ENCODE measurements around the gene CHKA.
A peak's percentile ranks its signal among the peaks of the same experiment; 100 is the strongest.

CHKA gene

DNA sequence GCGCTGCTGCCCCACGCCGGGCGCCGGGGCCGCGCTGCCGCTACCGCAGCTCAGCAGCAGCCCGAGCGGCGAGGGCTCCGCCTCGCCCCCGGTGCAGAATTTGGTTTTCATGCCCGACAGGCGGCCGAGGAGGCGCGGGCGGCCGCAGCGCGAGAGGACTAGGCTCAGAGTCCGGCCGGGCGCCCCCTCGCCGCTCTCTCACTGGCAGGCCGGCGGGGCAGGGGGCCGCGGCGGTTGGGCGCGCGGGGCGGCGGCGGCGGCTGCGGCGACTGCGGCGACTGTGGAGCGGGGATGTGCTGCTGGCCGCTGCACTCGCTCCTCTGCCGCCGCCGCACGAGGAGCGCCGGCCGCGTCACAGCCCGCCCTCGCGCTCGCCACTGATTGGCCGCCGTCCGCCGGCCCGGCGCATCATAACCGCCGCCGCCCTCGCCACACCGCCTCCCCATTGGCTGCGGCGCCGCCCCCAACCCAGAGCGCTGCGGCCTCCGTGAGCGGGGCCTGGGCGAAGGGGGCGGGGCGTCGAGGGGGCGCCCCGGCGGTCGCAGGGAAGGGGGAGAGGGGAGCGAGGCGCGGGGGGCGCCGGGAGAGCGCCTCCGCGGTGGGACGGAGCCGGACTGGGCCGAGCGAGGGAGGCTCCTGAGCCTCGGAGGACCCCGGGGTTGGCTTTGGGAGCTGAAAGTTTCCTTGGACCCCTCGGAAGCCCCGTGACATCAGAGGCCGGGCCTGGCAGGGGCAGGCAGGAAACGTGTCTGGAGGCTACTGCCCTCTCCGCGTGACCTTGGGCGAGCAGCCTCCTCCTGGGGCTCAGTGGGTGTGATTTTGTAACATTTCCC is at the start of gene CHKA:
Gene CHKA, minus strand, starts transcription at position 322 of the 833 bp plus-strand sequence. Its CDS starts 211 bp downstream, at position 111.
- DNase-seq = peak; percentile 88

DNA sequence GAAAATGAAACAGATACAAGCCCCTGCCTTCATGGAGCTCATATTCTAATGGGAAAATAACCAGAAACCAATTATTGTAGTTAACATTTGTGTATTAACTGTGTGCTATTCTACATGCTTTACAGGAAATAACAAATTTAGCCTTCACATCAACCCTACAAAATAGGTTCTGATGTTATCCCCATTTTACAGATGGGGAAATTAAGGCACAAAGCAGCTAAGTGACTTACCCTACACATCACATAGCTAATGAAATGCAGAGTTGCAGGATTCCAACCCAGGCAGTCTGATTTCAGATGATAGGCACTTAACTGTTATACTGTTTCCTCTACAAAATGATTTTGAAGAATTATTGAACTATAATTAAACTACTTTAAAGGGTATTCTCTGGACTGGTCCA is 48.3 kb upstream of the CHKA start:
- DNase-seq = no peak

DNA sequence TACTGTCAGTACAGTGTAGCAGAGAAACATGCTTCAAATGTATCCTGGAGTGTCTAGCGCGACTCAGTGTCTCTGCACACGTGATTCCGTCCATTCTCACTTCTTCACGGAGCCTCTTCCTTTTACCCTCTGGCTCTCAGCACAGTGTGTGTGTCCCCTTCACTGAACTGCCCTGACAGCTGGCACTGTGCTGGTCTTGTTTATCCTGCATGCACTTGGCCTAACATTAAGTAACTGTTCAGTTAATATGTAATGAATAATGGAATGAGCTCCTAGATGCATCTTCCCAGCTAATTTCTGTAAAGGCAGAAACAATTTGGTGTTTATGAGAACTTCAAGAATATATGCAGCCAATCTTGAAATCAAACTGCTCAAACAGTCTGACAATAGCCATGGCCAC is 47.5 kb upstream of the CHKA start:
- no peak for DNase-seq

DNA sequence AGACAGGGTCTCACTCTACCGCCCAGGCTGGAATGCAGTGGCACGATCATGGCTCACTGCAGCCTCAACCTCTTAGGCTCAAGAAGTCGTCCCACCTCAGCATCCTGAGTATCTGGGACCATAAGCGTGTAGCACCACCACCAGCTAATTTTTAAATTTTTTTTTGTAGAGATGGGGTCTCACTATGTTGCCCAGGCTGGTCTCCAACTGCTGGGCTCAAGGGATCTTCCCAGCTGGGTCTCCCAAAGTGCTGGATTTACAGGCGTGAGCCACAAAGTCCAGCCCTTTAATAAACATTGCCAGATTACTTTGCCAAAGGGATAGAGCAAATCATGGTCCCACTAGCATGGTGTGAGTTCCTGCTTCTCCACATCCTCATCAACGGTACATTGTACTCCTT is 46.3 kb upstream of the CHKA start:
- DNase-seq = no peak

DNA sequence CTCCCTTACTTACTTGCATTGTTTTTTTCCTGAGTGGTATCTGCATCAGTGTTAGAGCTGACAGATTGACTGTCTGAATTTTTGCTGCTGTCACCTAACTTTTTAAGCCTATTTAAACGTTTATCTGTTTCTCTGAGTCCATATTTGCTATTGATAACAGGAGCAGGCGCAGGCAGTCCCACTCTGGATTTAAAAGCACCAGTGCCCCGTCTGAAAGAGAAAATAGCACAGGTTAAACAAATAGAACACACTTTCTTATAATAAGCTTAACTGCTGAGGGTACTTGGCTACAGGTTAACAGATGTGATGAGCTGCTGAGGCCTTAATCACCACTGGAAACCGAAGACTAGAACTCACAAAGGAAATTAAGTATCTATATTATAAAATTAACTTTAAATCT is 45.8 kb upstream of the CHKA start:
- no peak for DNase-seq

DNA sequence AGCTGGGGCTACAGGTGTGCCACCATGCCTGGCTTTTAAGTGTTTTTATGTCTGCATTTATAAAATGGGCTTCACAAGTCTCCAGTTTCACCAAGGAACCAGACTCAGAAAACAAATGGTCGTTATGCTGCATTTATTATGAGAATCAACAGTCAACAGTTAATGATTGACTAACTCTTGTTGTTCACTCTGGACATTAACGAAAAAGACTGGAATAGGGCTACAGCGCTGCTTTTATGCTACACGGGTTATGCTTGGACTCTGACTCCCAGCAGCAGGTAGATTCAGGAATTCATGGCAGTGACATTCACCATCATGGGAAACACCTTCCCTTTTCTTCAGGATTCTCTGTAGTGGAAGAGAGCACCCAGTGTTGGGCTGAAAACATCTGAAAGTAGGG is 44.4 kb upstream of the CHKA start:
- no peak for DNase-seq

DNA sequence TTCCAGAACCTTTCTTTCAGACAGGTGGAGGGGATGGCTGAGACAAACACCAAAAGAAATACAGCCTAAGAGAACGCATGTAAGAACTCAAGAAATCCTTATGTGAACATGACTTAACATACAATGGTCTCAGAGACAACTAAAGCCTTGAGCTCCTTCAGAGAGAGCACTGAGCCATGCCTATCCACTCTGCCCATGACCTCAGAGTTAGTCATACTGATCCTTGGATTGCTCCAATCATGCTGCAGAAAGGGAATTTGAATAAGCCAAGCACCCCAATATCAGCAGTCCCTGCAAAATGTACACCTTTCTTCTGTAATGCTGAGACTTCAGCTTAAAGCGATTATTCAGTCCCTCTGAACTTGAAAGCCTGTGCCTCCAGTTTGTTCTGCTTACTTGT is 43.2 kb upstream of the CHKA start:
- no peak for DNase-seq

DNA sequence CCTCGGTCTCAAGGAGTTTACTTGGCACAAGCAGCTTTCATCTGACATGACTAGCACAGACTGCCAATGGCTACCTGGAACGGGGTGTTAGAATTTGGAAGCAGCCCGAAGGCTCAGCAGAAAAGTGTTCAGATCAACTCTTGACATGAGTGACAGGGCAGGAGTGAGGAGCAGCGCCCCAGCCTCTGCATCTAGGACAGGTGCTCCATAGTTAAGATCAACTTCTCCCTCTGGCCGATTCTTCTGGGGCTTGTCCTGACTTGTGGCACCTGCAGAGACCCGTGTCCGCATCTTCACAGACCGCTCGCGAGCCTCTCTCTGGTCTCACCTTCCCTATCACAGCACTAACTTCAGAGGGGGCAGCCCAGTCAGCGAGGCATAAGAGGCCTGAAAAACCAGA is 42.5 kb upstream of the CHKA start:
- DNase-seq = no peak

DNA sequence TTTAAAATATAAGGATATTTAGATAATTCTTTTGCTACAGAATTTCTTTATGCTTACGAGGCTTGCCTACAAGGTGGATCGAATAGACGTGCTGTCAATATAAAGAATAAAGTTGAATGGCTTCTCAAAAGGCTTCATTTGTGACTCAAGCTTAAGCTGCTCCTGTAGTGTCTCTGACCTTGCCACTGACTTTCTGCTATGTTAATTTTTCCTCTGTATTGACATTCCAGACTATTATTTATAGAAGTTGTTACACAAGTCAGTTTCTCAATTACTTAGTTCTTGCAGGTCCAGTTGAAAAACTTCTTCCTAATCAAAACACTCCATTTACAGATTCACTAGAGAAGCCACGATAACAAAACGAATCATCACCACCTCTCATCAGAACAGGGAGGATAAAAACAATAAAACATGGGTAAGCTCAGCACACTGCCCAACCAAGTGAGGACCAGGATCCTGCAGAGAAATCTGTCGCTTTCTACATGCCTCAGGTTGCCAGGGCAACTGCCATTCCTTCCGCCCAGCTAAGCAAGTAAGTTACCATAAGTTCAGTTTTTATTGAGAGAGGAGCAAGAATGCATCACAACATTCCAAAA is 39.0 kb upstream of the CHKA start:
- DNase-seq = no peak

DNA sequence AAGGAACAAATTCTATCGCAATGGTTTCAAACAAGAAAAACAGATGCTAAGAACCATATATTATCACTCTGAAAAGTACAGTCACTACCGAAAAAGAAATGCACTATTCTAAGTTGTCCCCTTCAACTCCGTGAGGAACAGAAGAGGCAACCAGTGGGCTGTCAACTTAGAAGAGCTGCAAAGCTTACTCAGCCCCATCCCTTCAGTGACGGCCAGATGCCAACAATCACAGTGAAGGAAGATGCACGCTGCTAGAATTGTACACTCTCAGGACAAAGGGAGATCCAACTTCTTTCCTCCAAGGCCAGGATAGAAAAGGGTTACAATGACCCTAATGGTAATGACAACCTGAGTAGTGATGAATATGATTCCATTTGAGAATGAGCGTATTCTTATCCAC is 38.5 kb upstream of the CHKA start:
- no peak for DNase-seq

DNA sequence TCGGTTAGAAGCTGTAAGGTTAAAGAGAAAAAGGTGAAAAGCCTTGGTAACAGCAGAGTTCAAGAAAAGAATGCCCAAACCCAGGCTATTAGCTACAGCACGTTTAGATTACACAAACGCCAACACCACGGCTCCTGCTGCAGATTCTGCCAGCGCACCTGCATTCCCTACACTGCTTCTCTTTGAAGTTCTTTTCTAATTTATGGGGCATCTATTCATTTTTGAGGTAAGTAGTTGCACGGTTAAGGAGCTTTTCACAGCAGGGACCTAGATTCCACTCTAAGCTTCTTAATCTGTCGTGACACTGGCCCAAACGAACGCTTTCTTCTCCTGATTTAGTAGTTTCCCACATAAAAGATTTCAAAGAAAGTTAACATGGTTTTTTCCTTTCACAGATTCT is 38.0 kb upstream of the CHKA start:
- no peak for DNase-seq

DNA sequence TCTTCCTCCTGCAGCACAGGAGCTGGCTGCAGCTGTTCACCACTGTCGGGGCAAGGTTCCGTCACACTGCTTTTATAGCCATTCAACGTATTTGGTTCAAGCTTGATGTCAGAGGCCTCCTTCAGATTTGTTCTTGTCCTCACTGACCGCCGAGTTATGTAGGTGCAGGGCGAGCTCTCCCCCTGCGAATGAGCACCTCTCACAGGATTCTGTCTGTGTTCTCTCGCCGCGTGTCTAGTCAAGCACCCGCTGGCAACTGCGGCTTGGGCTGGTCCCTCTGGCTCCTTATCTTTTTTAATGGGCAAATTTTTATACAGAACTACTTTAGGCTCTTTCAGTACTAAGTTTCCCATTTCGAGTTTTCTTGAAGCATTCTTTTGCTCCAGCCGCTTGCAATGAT is 37.4 kb upstream of the CHKA start:
- no peak for DNase-seq

DNA sequence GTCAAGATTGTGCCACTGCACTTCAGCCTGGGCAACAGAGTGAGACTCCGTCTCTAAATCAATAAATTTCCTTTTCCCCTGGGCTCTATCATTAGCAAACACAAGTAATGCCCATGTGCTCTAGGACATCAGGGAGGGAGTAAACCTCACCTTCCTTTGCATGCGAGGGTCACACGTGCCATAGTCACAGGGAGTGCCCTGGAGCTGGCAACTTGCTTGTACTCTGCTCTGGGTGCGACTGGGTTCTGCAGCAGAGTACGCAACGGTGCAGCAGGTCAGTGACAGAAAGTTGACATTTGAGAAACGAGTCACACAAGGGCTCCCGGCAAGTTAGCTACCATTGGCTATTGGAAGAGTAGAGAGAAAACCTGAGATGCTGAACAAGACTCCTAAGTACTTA is 32.6 kb upstream of the CHKA start:
- DNase-seq = no peak

DNA sequence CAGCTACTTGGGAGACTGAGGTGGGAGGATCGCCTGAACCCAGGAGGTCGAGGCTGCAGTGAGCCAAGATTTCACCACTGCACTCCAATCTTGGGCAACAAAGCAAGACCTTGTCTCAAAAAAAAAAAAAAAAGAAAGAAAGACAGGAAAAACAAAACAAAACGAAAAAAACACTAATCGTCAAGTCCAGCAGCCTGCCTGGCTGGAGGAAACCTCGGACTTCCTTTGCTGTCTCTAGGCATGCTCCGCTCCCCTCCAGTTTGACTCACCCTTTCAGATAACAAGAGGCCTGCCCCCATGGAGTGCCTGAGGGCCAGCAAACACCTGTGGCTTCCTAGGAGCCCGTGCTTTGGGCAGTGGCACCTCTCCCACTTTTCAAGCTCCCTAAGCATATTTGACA is 28.8 kb upstream of the CHKA start:
- DNase-seq = no peak

DNA sequence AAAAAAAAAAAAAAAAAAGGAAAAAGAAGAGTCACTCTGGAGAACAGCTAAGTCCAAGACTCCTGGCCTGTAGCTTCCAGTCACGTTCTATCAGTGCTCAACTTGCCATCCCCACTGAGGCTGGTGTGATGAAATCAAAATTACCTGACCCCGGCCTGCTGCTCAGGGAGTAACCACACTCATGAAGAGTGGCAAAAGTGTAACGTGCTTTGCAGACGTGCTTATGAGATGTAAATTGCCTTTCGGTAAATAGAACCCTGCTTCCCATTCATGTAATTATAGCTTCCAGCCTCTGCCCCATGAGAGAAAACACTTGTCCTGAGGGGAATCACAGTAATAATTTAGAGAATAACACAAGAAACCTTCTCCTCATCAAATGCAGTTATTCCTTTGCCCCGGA is 28.2 kb upstream of the CHKA start:
- DNase-seq = no peak

DNA sequence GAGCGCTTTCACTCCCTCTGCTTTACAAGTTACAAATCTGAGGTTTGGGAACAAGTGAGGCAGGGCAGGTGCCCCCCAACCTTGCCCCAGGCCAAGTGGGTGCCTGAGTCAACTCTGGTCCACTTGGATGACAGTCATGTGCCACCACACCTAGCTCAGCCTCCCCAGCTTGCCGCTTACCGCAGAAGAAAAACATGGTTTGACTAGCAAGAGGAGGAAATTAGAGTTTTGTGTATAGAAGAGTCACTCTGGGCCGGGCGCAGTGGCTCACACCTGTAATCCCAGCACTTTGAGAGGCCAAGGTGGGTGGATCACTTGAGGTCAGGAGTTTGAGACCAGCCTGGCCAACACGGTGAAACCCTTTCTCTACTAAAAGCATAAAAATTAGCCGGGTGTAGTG is 27.7 kb upstream of the CHKA start:
- DNase-seq = no peak

DNA sequence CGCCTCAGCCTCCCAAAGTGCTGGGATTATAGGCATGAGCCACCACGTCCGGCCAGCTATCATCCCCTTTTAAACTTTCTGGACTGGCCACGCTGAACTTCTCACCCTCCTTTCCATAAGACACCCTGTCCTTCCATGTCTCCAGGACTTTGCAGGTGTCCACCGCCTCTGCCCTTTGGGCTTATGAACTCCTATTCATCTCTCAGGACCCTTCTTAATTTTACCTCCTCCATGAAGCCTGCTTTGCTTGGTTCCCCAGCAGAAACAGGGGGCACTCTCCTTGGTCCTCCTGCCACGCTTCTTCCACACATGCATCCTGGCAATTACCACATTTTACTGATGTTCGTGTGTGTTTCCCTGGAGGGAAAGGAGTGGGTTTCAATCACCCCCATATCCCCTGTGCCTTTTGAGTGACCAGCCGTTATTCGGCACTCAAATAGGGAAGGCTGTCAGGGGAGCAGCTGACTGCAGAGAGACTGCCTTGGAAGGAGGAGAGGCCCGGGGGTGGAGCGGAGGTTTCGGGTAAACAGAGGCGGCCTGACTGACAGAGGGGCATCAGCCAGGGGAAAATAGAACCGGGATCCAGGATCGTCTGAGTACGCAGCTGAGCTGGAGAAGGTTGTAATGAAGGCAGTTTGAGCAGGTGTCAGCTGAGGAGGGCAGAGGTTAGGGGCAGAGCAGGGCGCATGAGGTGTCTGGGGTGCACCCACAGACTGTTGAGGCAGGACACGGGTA is 27.1 kb upstream of the CHKA start:
- DNase-seq = no peak

DNA sequence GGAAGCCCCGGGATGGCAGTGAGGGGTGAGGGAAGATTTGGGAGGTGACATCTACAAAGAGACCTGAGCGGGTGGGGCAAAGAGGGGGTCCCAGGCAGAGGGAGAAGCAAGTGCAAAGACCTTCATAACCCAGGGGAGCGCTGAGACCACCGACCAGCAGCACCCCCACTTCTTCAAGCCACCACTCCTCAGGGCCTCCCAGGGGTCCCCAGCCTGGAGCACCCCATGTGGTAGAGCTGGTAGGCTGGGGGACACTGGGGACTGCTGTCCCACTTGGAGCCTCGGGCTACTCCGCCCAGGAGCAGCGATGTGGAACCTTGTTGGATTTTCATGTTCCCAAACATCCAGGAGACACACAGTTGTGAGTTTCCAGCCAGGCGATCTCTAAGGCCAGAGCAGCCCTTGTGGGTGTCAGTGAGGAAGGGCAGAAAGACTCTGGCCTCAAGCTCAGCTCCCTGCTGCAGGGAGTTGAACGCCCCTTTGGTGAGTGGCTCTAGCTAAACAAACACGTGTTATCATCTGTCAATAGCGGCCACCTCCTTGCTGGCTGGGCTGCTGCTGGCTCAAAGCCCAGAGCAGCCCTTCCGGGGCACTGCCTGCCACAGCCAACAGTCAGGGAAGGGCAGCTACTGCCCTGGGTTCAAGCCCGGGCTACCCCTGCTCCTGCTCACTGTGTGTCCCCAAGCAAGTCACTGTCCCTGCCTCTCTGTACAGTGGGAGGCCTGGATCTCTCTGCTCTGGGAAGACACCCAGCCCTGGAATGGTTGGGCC is 25.7 kb upstream of the CHKA start:
- no peak for DNase-seq

DNA sequence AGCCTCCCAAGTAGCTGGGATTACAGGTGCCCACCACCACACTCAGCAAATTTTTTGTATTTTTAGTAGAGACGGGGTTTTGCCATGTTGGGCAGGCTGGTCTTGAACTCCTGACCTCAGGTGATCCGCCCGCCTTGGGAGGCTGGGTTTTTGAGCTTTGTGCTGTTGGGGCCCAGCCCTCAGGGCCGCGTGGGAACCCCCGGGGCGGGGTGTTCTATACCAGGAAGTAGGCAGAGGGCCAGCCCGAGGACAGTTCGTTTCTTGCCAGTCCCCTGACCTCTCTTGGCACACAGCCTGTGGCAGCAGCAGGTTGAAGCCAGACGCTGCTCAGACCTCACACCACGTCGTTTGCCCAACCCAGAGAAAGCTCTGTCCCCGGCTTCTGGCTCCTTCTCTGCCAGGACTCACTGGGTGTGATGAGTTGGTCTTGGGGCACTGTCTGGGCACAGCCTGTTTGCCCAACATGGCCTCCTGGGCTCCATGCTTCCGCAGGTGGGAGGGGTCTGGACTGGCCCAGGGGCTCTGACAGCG is 24.9 kb upstream of the CHKA start:
- DNase-seq = no peak

DNA sequence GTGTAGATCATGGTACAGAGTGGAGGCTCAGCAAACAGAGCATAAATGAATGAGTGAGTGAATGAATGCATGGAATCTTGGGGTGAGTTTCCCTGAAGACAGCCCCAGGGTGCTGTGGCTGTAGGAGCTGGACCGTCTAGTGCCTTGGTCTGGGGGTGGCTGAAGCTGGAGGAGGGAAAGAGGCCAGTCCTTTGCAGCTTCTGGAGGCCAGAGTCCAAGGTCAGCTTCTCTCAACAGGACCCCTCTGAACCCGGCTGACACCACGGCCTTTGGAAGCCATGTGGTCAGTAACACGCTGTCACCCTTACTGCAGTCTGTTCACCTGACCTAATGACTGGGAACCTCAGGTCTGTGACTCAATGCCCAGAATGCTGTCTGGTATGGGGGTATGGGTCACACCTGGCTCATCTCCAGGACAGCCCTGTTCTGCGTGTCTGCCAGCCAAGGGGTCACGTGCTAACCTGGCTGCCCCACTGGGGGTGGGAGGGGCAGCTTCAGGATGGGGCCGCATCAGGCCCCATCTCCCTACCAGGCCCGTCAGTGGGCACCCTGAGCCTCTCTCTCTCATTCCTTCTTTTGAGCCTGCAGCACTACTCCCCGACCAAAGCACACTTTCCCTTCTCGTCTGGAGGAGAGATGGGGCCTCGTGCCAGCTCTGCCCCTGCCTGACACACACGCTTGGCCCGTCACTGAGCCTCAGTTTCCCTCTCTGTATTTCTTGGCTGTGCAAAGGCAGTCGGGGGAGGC is 24.1 kb upstream of the CHKA start:
- DNase-seq = no peak

DNA sequence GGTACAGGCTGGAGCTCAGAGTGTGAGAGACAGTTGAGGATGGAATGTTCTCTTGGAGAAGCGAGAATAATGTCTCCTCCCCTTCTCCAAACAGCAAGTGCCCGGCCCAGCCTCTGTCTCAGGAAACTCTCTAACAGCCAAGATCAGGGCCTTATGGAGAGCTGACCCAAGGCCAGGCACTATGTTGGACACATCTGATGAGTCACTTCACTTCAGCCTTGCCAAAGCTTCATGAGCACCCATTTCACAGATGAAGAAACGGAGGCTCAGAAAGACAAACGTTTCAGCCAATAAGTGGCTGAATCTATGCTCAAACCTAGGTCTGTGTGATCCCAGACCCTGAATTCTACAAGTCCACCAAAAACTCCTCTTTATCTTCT is 22.1 kb upstream of the CHKA start:
- DNase-seq = no peak

Measured in NCI-H2171 (cell line).